ENCODE data around the gene DCAF12.
"Not testable (repeated sequence)": the region's sequence is repeated elsewhere in the genome, so short reads cannot be mapped to it uniquely, and the experiment has no call there.

The DCAF12 gene

DNA sequence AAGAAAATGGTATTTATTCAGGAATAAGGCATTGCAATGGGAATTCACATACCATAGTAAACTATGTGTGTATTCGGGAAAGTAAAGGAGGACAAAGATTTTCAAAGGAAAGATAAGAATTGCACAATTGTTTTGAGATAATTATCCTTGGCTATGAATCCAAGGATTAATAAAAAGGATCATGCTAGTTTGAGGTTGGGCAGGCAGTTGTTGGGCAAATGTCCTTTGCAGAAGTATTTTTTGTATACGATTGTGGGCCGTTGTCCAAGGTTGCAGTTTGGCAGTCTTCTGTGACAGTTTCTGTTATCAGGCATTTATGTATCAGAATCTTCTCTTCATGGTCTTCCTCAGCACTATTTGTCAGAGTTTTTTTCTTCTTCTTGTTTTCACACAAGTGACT, 67.2 kb downstream of the DCAF12 start:
- no peak for DNase-seq

DNA sequence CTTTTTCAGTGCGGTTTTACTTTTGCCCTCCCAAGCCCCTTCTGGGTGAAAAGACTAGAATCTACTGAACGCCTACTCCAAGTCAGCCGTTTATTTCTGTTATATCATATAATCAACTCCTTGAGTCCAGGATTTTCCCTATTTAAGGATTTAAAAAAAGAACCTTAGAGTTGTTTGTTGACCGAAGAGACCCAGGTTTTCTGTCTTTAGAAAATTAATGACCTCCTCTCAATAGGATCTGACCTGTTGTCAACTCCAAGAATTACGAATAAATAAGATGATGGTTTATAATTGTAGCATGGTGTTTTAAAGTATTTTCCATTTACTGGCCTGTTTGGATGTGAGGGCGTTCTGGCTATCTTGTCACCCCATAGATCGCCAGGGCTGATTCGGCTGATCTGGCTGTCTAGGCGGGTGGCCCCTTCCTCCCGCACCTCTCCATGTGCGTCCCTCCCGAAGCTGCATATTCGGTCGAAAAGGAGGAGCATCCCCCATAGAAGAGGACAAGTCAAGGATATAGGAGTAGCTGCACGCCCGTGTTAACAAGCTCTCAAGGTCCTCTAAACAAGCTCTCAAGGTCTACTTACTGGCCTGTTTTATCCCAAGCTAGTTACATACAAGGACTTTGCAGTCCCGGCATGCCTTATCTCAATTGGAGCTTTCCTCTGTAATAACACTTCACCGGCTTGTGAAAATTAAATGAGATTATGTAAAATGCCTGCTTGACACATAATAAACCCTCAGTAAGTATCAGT, 76.7 kb downstream of the DCAF12 start:
- no peak for DNase-seq

- peak; percentile 96 for DNase-seq
Measured at GRCh38 chr9:34048727-34049629, 77.5 kb downstream of the DCAF12 start, which contains the start of gene UBAP2. UBAP2 (minus strand) TSS chr9:34048887; CDS start chr9:34017148, 31,739 bp downstream.

DNA sequence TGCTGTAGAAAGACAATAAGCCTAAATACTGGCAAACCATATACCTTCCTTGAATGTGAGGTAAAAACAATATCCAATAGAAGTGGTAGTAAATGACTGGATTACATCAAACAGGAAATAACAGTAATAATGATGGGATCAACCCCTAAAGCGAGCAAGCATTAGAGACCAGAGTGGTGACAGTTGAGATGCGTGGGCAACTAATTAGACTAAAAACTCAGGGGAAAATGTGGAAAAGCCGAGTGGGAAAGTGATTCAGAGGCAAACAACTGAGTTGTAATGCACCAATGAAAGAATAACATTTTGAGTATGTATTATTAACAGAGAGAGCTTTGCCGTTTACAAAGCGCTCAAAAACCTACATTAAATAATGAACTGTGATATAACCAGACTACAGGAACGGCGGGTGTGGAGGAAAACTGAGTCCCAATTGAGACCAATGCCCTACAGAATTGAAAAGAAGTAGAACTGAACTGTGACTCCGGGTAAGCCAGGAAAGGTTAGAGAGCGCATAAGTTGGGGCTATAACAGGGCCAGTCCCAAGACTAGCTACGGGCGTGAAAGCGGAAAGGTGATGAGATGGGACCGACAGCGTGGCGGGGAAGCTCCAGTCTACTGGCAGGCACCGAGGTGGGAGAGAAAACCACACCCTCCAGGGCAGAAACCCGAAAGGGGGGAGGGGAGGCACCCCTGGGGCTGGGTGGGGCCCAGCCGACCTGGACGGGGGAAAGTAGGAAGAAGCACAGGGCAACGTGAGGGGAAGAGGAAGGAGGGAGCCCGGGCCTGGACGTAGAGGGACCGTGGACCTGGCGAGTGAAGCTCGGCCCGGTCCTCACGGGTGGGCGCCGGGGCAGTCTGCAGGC, 78.4 kb downstream of the DCAF12 start:
- peak; percentile 28 for DNase-seq

DNA sequence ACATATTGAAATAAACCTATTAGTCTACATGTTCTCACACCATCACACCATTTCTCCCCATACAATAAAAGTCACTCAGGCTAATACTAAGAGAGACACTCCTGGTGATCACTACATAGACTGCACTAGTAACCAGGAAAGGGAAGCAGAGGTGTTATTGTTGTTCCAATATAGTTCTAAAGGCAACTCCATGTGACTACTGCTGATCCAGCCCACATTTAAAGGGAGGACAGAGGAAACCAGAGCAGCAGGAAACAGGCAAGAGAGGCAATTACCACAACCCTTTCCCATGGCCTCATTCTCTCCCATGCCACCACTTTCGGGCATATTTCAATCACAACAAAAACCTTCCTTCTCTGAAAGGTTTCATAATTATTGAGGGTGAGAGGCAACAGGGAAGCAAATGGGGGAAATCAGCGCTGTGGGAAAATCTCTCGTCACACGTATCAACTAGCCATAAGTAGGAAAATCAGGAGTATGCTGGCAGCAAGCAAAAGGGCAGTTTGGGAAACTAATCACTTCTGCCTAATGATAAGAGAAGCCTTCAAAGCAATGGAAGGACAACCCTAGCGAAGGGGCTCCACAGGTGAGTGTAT, 79.6 kb downstream of the DCAF12 start:
- no peak for DNase-seq

DNA sequence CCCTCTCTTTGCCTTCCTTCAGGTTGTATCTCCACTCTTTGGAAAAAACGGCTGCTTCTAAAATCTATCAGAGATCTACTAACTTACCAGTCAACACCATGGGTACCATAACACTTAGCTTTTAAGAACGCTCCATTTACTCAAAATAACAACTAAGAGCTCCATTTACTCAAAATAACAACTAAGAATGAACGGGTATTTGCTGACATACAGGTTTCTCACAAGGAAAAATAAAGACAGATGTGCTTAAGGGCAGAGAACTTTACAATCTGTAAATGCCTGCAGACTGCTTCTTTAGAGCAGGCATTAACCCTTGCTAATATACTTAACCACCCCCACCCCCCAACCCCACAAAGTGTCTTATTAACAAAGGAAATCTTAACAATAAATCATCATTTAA, 80.6 kb downstream of the DCAF12 start:
- no peak for DNase-seq

- not testable (repeated sequence) for DNase-seq
Measured at GRCh38 chr9:34042074-34042473, 84.4 kb downstream of the DCAF12 start.

GRCh38 chr9:34038851-34039250, 87.6 kb downstream of the DCAF12 start:
- not testable (repeated sequence) for DNase-seq

DNA sequence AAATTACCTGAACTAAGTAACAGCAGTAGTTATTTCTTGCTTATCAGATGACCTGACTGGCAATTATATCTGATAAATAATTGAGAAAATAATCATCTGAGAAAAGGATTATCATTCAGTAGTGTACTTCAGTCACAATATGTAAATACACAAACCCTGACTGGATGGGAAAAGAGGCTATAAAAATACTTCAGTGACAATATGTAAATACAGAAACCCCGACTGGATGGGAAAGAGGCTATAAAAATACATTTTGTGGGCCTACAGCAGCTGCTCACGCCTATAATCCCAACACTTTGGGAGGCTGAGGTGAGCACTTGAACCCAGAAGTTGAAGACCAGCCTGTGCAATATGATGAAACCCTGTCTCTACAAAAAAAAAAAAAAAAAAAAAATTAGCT, 88.9 kb downstream of the DCAF12 start:
- no peak for DNase-seq

DNA sequence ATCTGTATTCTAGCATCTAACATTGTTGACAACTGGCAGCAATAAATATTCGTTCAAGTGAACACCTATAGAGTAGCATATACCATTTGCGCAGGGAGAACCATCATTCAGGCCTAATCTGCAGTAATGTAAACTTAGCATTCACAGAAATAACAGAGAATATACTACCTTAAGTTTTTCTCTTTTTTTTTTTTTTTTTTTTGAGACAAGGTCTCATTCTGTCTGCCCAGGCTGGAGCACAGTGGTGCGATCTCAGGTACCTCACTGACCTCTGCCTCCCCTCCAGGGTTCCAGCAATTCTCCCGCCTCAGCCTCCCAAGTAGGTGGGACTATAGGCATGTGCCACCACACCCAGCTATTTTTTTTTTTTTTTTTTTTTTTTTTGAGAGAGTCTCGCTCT, 89.9 kb downstream of the DCAF12 start:
- DNase-seq, result no peak

Measured in central memory CD4-positive, alpha-beta T cell (primary cell).